ENCODE results near the gene COBLL1. TPM values are rescaled to one million over a fixed set of nuclear protein-coding genes. Genes with fewer than 3 reads are reported as not detected.

COBLL1 gene
- total RNA-seq, 2 experiments from 2014 or later, result 0.17 to 0.50 TPM

DNA sequence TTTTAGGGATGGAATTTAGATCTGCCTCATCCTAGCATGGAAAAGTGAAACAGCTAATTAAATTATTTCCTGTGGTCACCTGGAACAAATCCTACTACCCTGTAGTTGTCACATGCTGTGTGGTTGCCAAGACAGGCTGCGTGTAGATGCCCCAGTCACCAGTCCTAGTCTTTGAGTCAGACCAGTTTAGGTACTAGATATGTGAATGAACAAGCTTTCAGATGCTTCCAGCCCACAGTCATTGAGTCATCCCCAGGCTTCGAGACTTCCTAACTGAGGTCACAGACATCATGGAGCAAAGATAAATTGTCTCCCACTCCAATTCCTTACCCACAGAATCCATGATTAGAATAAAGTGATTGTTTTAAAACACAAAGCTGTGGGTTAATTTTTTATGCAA, 184.5 kb downstream of the COBLL1 start:
- H3K36me3 Mint-ChIP-seq, result no peaks in the 10 kb centered on the region
- no peak overlapping the region for H3K27ac Mint-ChIP-seq
- DNase-seq, result no peak
- no peak overlapping the region for H3K4me3 Mint-ChIP-seq
- H3K27me3 Mint-ChIP-seq, result no peaks in the 10 kb centered on the region
- H3K9me3 Mint-ChIP-seq, result peaks cover 3% of the 10 kb centered on the region
- ATAC-seq (ENCODE audit: low read depth), result no peak
- POLR2A ChIA-PET, result no interaction called here
- H3K4me1 Mint-ChIP-seq, result no peaks in the 10 kb centered on the region

- H3K27me3 Mint-ChIP-seq, result no peaks in the 10 kb centered on the region
- DNase-seq (no peak), ATAC-seq (ENCODE audit: low read depth) (no peak)
- POLR2A ChIA-PET, result no interaction called here
- no peaks in the 10 kb centered on the region for H3K4me1 Mint-ChIP-seq
- no peak overlapping the region for H3K27ac Mint-ChIP-seq
- H3K4me3 Mint-ChIP-seq, result no peak overlapping the region
- H3K36me3 Mint-ChIP-seq, result no peaks in the 10 kb centered on the region
- H3K9me3 Mint-ChIP-seq, result peaks cover 4% of the 10 kb centered on the region
Observed at GRCh38 chr2:164655750-164656149, 185.9 kb downstream of the COBLL1 start.

- no peak overlapping the region for H3K27ac Mint-ChIP-seq
- peaks cover 4% of the 10 kb centered on the region for H3K9me3 Mint-ChIP-seq
- H3K4me1 Mint-ChIP-seq, result no peaks in the 10 kb centered on the region
- no peak overlapping the region for H3K4me3 Mint-ChIP-seq
- DNase-seq, result no peak
- ATAC-seq (ENCODE audit: low read depth), result no peak
- POLR2A ChIA-PET, result no interaction called here
- no peaks in the 10 kb centered on the region for H3K36me3 Mint-ChIP-seq
- H3K27me3 Mint-ChIP-seq, result no peaks in the 10 kb centered on the region
Observed at GRCh38 chr2:164655336-164655735, 186.3 kb downstream of the COBLL1 start.

GRCh38 chr2:164651361-164651760, 190.3 kb downstream of the COBLL1 start:
- no peaks in the 10 kb centered on the region for H3K27me3 Mint-ChIP-seq
- H3K4me3 Mint-ChIP-seq, result no peak overlapping the region
- peaks cover 4% of the 10 kb centered on the region for H3K9me3 Mint-ChIP-seq
- H3K27ac Mint-ChIP-seq, result no peak overlapping the region
- ATAC-seq (ENCODE audit: low read depth) (no peak), DNase-seq (no peak)
- POLR2A ChIA-PET, result no interaction called here
- no peaks in the 10 kb centered on the region for H3K4me1 Mint-ChIP-seq
- no peaks in the 10 kb centered on the region for H3K36me3 Mint-ChIP-seq

- Mint-ChIP-seq H3K4me3 (no peak overlapping the region), H3K27me3 (no peaks in the 10 kb centered on the region), H3K27ac (no peak overlapping the region), H3K9me3 (no peaks in the 10 kb centered on the region), H3K36me3 (no peaks in the 10 kb centered on the region), H3K4me1 (no peaks in the 10 kb centered on the region)
- POLR2A ChIA-PET, result no interaction called here
- no peak for DNase-seq
- ATAC-seq (ENCODE audit: low read depth), result no peak
Observed at GRCh38 chr2:164644036-164644700, 197.5 kb downstream of the COBLL1 start.

DNA sequence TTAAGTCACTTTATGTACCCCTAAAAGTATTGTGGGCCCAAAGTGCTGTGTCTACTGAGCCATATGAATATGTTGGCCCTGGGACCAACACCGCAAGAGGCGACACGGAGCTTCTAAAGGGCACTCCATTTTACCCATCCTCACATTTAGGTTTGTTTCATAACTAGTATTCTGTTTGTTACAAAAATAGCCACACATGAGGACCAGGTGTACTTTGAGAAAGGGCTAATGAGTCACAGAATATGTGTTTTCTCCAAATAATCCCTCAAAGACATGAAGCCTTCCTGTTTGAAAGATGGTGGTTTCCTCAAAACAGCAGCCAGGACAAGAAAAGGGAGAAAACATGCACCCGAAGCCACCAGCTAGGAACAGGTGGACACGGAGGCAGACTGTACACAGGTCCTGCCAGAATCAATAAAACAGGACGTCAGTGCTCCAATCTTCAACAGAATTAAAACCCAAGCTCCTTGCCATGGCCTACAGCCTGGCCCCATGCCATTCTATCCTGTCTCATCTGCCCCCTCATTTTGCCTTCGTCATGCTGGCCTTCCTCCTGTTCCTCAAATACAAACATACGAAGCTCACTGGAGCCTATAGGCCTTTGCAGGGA, 198.6 kb downstream of the COBLL1 start:
- POLR2A ChIA-PET, result no interaction called here
- no peaks in the 10 kb centered on the region for H3K9me3 Mint-ChIP-seq
- H3K36me3 Mint-ChIP-seq, result no peaks in the 10 kb centered on the region
- no peak for ATAC-seq (ENCODE audit: low read depth)
- no peak for DNase-seq
- H3K27ac Mint-ChIP-seq, result no peak overlapping the region
- no peaks in the 10 kb centered on the region for H3K4me1 Mint-ChIP-seq
- H3K4me3 Mint-ChIP-seq, result no peak overlapping the region
- H3K27me3 Mint-ChIP-seq, result no peaks in the 10 kb centered on the region

GRCh38 chr2:164642268-164642667, 199.4 kb downstream of the COBLL1 start:
- Mint-ChIP-seq H3K27me3 (no peaks in the 10 kb centered on the region), H3K9me3 (no peaks in the 10 kb centered on the region), H3K36me3 (no peaks in the 10 kb centered on the region), H3K4me1 (no peaks in the 10 kb centered on the region), H3K4me3 (no peak overlapping the region), H3K27ac (no peak overlapping the region)
- POLR2A ChIA-PET, result no interaction called here
- ATAC-seq (ENCODE audit: low read depth) (no peak), DNase-seq (no peak)

Other genes starting within 250 kb of the COBLL1 start
- not detected for gene GRB14, start 220.3 kb downstream of the COBLL1 start, total RNA-seq
- not detected for gene SLC38A11, start 113.7 kb upstream of the COBLL1 start, total RNA-seq

All from activated naive CD8-positive, alpha-beta T cell treated with anti-CD3 and anti-CD28 coated beads, Interleukin-2, amount 10 ng/mL, durations not matched to agents 7 days and 5 days (primary cell).